Kidney (tissue), 14 donors: Measurements from ENCODE around the gene TMEM108. TPM values are rescaled to one million over a fixed set of nuclear protein-coding genes. Genes with fewer than 3 reads are reported as not detected.

Experiments used
- DNase-seq, 5 donors: peaks; one replicate each; pipeline ENCODE4 v3.0.0-alpha.2; 2013 to 2020
- FAIRE-seq: peaks from 2 replicates; lab custom pipeline; 2012; peaks lifted over from hg19 to GRCh38; lab: Jason Lieb, UNC
- H3K27ac ChIP-seq, 2 donors: one replicate each; pipeline ENCODE4 v1.7.0; 2013; ENCODE audit warnings: low read depth in 2 of 2, low read length in 2 of 2, inconsistent platforms in 1 of 2
- H3K27me3 ChIP-seq: one replicate; pipeline ENCODE4 v1.7.1; 2013; ENCODE audit warnings: low read length, inconsistent platforms; ENCODE audit not compliant: control insufficient read depth, insufficient read depth
- H3K36me3 ChIP-seq, 3 donors: one replicate each; pipeline versions ENCODE4 v1.7.0 to v1.7.1; 2013; ENCODE audit warnings: low read length in 3 of 3, control low read depth in 1 of 3, inconsistent platforms in 1 of 3; ENCODE audit not compliant: insufficient read depth in 3 of 3, control insufficient read depth in 2 of 3
- H3K4me1 ChIP-seq, 3 donors: one replicate each; pipeline versions ENCODE4 v1.7.0 to v1.7.1; 2013; ENCODE audit warnings: low read length in 3 of 3, inconsistent platforms in 1 of 3, low read depth in 1 of 3; ENCODE audit not compliant: control insufficient read depth in 2 of 3, insufficient read depth in 2 of 3
- H3K4me3 ChIP-seq, 3 donors: one replicate each; pipeline versions ENCODE4 v1.7.0 to v1.8.1; 2013; ENCODE audit warnings: low read length in 3 of 3, control low read depth in 1 of 3, inconsistent platforms in 1 of 3
- H3K9ac ChIP-seq, 3 donors: one replicate each; pipeline versions ENCODE4 v1.7.0 to v1.7.1; 2013; ENCODE audit warnings: low read length in 3 of 3, control low read depth in 1 of 3, inconsistent platforms in 1 of 3
- H3K9me3 ChIP-seq, 3 donors: one replicate each; pipeline versions ENCODE4 v1.7.0 to v1.7.1; 2013; ENCODE audit warnings: low read length in 3 of 3, control low read depth in 1 of 3, inconsistent platforms in 1 of 3; ENCODE audit not compliant: control insufficient read depth in 2 of 3, insufficient read depth in 1 of 3
- intact Hi-C: fragments of 100-400 bp; cut with DNase I; formaldehyde crosslinking; loops from one replicate; pipeline ENCODE4 v1.11.1; 2022
- polyA plus RNA-seq: library from polyadenylated mRNA; stranded (reverse); fragments of 350-450 nt; fragmentation: Illumina TruSeq; extraction: RNeasy Lipid Tissue Mini Kit (QIAGEN cat#74804); gene quantifications from one replicate; pipeline ENCODE4 v1.2.3, GENCODE V29; 2014; ENCODE audit warnings: low read depth, low replicate concordance; ENCODE audit not compliant: insufficient read depth
- total RNA-seq: library from RNA; stranded (reverse); fragmentation: NEBNext Ultra II Directional; extraction: Animal tissue kit (Norgen Biotek cat#: 25700); gene quantifications from one replicate; pipeline ENCODE4 v1.2.1, GENCODE V29; 2021
- TF ChIP-seq, protein P1 (sequence below): IDR thresholded peaks from 3 replicates; pipeline ENCODE4 v1.5.1; 2012; ENCODE audit warnings: mild to moderate bottlenecking, moderate library complexity, borderline replicate concordance; ENCODE audit not compliant: insufficient read depth; ENCODE audit errors: extremely low read depth
- donor health status: control.
- donor health status: control.
- donor health status: control.
- donor health status: control.
- donor health status: control.
- donor health status: DM: yes; HTN: yes; CAD: no.
- donor health status: Normal renal cell carcinoma (clear cell type).

The TMEM108 gene
- total and polyA plus RNA-seq, 2 donors from 2014 or later: 0.91 to 1.5 TPM

- no peak for FAIRE-seq
- intact Hi-C loops: no loop called here
Observed at GRCh38 chr3:133408366-133408765, 370.2 kb downstream of the TMEM108 start.

DNA sequence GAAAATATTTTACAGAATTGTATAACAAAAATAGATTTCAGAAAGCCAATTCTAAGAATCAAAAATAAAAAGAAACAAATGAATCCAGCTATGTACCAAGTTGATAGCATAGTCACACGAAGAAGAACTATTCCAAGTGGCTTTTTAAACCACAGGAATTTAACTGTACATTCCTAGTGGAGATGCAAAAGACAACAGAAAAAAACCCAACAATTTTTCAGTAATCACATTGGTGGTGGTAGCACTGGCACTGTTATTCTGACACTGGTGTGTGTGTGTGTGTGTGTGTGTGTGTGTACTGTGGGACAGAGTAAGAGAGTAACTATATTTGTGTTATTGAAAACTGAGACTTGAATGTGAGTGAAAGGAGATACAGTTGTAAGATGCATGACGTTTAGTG is 370.8 kb downstream of the TMEM108 start:
- Histone ChIP-seq H3K4me3 (no peak overlapping the region), H3K9ac (no peak overlapping the region), H3K36me3 (no peaks in the 10 kb centered on the region), H3K27me3 (peaks cover 2% of the 10 kb centered on the region), H3K4me1 (peaks cover 0 to 3% (median 0%) of the 10 kb centered on the region in 3 donors), H3K9me3 (no peaks in the 10 kb centered on the region), H3K27ac (no peak overlapping the region)
- DNase-seq (no peak), FAIRE-seq (no peak)
- intact Hi-C loops: no loop called here
- TF ChIP-seq, protein P1, sequence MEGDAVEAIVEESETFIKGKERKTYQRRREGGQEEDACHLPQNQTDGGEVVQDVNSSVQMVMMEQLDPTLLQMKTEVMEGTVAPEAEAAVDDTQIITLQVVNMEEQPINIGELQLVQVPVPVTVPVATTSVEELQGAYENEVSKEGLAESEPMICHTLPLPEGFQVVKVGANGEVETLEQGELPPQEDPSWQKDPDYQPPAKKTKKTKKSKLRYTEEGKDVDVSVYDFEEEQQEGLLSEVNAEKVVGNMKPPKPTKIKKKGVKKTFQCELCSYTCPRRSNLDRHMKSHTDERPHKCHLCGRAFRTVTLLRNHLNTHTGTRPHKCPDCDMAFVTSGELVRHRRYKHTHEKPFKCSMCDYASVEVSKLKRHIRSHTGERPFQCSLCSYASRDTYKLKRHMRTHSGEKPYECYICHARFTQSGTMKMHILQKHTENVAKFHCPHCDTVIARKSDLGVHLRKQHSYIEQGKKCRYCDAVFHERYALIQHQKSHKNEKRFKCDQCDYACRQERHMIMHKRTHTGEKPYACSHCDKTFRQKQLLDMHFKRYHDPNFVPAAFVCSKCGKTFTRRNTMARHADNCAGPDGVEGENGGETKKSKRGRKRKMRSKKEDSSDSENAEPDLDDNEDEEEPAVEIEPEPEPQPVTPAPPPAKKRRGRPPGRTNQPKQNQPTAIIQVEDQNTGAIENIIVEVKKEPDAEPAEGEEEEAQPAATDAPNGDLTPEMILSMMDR: no peak

More at GRCh38 chr3:133408366-133408765, 370.2 kb downstream of the TMEM108 start:
- Histone ChIP-seq H3K4me1 (peaks cover 0 to 2% (median 0%) of the 10 kb centered on the region in 3 donors), H3K27me3 (peaks cover 2% of the 10 kb centered on the region), H3K4me3 (no peak overlapping the region), H3K9me3 (no peaks in the 10 kb centered on the region), H3K9ac (no peak overlapping the region), H3K36me3 (no peaks in the 10 kb centered on the region), H3K27ac (no peak overlapping the region)
- TF ChIP-seq, protein P1: no peak
- no peak for DNase-seq

DNA sequence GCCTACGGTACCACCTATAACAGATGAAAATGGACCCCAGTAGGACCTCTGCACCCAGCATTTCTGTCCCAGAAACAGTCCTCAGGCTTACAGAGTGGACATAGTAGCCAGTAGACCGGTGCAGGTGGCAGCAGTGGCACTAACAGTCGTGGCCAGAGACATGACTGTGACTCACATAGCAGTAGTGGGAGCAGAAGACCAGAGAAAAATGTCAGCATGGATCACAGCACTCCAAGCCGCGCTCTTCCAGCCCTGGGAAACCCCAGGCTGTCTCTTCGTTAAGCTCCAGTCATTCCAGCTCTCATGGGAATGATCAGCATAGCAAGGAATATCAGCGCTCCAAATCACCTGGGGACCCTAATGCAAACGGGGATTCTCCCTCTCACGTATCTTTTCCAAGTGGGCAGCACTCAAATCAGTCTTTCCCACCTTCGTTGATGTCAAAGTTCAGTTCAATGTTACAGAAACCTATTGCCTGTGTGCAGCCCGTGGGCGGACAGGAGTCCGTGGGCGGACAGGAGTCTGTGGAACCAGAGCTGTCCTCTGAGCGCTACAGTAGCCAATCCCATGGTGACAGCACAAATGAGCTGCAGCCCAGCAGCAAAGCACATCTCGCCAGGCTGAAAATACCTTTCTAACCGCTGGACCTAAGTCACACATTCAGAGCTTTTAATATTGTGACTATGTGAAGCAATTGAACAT is 372.2 kb downstream of the TMEM108 start:
- H3K9ac ChIP-seq: no peak overlapping the region
- intact Hi-C loops: no loop called here
- no peak for FAIRE-seq
- H3K36me3 ChIP-seq: no peaks in the 10 kb centered on the region
- H3K27ac ChIP-seq: no peak overlapping the region
- H3K9me3 ChIP-seq: no peaks in the 10 kb centered on the region
- TF ChIP-seq, protein P1: no peak
- peak in 3 of 5 donors; percentile 30 to 54 (median 35) for DNase-seq
- no peak overlapping the region for H3K4me3 ChIP-seq
- H3K27me3 ChIP-seq: peaks cover 2% of the 10 kb centered on the region
- peaks cover 0 to 3% (median 0%) of the 10 kb centered on the region in 3 donors for H3K4me1 ChIP-seq
